GM21528 (cell line): ENCODE measurements around the gene SLC27A2.
"Not testable (repeated sequence)": the region's sequence is repeated elsewhere in the genome, so short reads cannot be mapped to it uniquely, and the experiment has no call there.

ENCODE experiments used
- ATAC-seq: cut with Tn5 transposase; IDR thresholded peaks from one replicate; pipeline ENCODE4 v1.9.1; 2021; ENCODE audit warnings: mild to moderate bottlenecking, moderate library complexity; ENCODE audit not compliant: unreplicated experiment, low FRiP score

SLC27A2 gene

GRCh38 chr15:50188793-50189192 lies 6.8 kb downstream of the SLC27A2 start:
- ATAC-seq = not testable (repeated sequence)

GRCh38 chr15:50189633-50190032 lies 7.6 kb downstream of the SLC27A2 start:
- no peak for ATAC-seq

DNA sequence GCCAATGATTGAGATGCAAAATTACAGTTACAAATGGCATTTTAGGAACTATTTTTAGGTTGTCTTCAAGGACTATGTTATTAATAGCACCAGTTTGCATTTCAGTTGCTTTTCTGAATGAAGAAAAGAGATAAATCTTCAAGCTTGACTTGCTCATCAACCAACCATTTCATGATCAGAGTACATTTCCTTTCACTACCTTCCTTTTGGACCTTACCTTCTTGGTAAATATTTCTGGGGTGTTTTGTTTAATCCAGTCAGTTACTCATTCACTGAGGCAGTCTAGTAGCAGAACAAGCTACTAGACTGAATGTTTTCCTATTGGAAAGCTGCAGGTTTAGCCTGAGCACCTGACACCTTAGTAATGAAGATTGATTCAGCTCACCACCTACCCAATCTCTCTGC lies 8.2 kb downstream of the SLC27A2 start:
- peak; percentile 62 for ATAC-seq

DNA sequence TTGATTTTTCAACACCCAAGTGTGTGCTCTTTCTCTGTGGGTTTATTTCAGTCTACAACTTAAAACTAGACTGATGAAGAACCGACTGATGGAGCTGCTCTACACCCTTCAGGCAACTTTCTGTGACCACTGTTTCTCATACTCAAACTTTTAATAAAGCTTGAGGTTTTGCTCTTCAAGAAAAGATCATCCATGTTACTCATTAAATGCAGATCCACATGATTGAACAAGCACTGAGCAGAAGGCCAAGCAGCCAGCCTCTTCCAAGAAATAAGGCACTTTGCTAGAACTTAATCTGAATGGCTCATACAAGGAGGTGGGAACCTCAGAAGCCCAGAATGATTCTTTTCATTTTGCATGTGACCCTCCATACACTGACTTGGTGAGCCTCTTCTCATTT lies 8.7 kb downstream of the SLC27A2 start:
- ATAC-seq = peak; percentile 47

DNA sequence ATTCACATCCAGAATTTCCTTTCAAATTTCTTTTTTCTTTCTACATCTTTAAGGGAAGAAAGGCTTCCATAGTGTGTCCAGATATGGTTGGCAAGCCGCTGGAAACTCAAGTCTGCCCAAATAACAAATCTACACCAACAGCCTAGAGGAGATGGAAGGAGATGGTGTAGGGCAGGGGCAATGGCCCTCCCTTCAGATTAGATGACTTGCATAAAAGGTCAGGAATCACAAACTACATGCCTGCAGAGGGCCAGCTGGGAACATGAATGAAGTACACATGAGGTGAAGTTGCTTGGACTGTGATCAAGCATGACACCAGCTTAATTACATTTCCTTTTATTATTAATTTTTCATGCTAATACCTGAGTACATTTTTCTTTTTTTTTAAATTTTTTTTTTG lies 10.2 kb downstream of the SLC27A2 start:
- no peak for ATAC-seq

DNA sequence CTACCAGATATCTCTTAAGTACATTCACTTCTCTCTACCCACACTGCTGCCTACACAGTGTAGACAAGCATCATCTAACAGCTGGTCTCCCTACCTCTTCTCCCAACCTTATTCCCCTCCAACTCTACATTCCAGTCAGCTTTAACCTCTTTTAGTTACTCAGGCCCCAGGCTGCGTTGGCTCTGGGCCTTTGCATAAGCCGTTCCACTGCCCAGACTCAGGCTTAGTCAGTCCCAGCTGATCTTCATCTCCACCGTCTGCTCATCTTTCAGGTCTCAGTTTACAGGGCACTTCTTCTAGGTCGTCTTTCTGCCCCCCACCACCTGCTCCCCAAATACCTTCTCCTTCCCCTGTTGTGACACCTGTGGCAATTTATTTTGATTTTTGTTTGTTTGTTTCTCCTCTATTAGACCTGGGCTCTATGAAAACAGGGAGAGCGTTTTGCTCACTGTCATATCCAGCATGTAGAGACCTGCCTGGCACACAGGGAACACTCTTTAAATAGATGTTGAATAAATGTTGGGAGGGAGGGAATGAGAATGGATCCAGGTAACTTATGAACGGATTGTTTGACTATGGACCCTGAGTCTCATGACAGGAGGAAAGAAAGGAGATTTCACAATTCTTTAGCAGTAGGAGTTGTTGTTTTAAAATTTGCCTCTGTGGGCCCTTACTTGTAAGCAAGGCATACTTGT lies 11.1 kb downstream of the SLC27A2 start:
- no peak for ATAC-seq

DNA sequence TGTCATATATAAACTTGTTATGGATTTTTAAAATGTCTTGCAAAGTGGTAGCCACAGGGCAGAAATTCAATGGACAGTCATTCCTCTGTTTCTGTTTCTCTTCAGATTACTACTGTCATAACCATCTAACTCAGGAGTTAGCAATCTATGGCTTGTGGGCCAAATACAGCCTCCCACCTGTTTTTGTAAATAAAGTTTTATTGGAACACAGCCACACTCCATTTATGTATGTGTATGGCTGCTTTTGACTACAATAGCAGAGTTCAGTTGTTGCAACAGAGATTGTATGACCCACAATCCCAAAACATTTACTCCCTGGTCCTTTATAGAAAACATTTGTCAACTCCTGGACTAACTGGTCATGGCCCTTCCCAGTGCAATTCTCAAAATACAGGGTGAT lies 20.0 kb downstream of the SLC27A2 start:
- ATAC-seq = no peak

DNA sequence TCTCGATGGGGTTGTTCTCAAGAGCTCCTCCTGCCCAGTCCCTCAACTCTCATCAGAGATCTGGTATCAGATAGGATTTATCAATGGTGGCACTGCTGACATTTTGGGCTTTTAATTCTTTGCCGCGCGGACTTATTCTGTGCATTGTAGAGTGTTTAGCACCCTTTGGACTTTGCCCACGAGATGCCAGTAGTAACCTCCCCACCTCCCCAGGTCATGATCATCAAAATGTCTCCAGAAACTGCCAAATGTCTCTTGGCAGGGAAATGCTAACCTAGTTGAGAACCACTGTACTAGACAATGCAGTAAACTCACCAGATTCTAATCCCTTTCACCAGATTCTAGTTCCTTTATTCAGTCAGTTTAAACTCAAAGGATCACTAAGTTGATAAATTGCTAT lies 24.0 kb downstream of the SLC27A2 start:
- ATAC-seq = no peak

DNA sequence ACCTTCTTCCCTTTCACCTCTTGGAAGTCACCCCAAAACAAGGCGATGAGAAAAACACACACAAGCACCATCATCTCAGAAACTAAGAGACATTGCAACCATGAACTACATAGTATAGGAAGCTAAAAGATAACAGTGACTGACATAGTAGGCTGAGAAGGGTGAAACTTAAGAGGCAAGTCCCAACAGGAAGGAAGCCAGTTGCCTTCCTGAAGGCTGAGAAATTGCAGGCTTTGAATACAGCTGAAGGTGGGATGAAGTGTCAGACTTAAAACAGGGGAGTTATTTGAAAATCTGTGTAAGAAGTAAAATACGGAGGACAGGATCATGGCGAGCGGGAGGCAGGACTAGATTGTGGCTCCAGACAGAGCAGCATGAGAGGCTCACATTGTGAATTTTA lies 27.8 kb downstream of the SLC27A2 start:
- ATAC-seq = no peak

DNA sequence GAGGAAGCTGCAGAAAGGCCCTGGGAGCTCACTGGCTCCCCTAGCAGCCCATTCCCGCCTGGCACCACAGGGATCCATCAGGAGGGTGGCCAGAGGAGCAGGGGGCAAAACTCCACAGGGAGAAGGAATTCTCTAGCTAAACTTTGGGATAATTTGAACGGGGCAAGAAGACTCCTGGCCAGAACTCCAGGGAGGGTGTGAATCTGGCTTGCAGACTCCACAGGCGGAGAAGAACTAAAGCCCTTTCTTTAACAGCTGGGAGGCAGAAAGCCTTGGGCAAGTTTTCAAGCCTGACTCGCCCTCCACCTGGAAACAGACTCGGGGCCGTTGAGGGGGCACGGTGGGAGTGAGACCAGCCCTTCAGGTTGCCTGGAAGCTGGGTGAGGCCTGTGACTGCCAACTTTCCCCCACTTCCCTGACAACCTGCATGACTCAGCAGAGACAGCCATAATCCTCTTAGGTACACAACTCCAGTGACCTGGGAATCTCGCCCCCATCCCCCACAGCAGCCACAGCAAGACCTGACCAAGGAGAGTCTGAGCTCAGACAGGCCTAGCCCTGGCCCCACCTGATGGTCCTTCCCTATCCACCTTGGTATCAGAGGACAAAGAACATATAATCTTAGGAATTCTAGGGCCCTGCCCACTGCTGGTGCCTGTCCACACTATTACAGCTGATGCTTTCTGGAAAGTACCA lies 28.6 kb downstream of the SLC27A2 start:
- ATAC-seq = no peak

DNA sequence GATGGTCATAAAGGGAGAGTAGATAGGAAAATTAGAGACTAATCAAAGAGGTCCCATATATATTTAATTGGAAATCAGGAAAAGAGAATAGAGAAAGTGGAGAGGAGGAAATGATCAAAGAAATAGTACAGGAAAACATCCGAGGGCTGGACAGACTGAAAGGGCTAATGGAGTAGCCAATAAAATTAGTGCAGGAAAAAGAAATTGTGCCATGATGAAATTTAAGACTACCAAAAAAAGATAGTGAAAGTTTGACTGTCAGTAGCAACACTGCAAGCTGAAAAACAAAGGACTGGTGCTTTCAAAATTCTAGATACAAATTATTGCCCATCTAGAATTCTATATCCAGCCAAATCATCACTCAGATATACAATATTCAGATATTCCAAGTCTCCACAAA lies 36.3 kb downstream of the SLC27A2 start:
- ATAC-seq = no peak

GRCh38 chr15:50218691-50219090 lies 36.7 kb downstream of the SLC27A2 start:
- ATAC-seq = no peak

DNA sequence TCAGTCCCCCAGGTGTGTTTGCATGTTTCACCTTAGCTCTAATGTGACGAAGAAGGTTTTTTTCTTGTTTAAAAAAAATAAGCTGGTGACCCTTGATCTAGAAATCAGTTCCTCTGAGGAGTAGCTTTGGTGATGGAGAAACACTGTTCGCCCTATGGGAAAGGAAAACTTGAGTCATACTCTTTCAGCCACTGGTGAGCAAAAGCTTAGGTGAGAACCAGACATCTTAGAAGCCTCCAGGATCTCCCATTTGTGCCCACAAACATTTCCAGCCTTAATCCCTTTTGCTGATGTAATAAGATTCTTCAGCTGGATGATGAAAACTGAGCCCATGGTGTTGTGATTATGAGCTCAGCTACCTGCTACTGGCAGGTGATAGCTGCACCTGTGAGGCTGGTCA lies 37.8 kb downstream of the SLC27A2 start:
- no peak for ATAC-seq

- ATAC-seq = no peak
Measured at GRCh38 chr15:50222181-50222580, 40.2 kb downstream of the SLC27A2 start.

DNA sequence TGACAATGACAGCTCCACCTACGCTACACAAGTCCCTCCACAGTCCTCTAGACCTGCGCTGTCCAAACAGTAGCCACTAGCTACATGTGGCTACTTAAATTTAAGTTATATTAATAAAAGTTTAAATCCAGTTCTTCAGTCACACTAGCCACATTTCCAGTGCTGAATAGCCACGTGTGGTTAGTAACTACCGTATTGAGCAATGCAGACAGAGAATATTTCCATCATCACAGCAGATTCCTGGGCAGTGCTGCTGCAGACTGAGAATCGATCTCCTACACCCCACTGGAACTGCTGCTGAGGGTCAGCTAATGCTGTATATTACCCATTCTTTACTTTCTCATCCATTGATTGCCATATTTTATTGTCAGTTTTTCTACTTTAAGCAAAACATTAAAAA lies 42.6 kb downstream of the SLC27A2 start:
- ATAC-seq = no peak

GRCh38 chr15:50225057-50225456 lies 43.1 kb downstream of the SLC27A2 start:
- ATAC-seq = no peak

GRCh38 chr15:50225938-50226337 lies 43.9 kb downstream of the SLC27A2 start:
- ATAC-seq = no peak

- ATAC-seq = no peak
Measured at GRCh38 chr15:50227076-50227475, 45.1 kb downstream of the SLC27A2 start.

DNA sequence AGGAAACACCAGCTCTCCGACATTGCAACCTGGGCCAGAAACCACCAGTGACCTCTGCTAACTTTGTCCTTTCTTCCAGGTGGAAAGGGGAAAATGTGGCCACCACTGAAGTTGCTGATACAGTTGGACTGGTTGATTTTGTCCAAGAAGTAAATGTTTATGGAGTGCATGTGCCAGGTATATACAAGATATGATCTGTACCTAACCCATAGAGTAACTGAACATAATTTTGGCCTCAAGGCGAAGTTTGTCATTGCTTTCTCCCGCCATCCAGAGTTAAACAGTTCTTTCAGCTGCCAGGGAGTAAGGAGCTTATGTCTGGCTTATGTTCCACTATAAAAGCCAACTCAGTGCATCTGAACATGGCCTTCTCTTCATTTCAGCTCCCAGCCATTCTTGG lies 46.9 kb downstream of the SLC27A2 start:
- ATAC-seq = no peak

DNA sequence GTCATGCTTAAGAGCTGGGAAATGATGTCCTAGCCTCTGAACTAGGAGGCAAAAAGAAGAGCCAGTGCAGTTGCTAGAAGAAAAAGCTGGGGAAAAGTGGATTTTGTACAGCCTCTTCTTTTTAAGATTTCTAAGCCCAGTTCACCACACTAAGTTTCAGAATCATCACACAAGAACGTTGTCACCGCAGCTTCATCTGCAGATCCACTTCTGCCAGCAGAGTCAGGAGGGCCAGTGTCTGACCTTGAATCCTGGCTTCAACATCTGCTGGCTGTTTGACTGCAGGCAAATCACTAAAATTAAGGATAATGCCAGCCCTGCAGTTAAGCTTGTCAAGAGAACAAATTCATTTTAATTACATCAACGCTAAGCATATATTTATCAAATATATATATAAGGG lies 47.3 kb downstream of the SLC27A2 start:
- ATAC-seq = no peak

- ATAC-seq = no peak
Measured at GRCh38 chr15:50231761-50232160, 49.8 kb downstream of the SLC27A2 start.

- no peak for ATAC-seq
Measured at GRCh38 chr15:50232791-50233190, 50.8 kb downstream of the SLC27A2 start.
